Vagina (tissue), 2 donors: ENCODE data around the gene KCNN3. TPM values are rescaled to one million over a fixed set of nuclear protein-coding genes. Genes with fewer than 3 reads are reported as not detected.

ENCODE experiments used
- DNase-seq, 2 donors: peaks; one replicate each; pipeline ENCODE4 v3.0.0-alpha.2; 2017; ENCODE audit errors: extremely low spot score in 2 of 2
- H3K27ac ChIP-seq: fragments of 200-600 bp; sonication (generic); one replicate; pipeline ENCODE4 v1.5.1; 2019
- H3K27me3 ChIP-seq: fragments of 200-600 bp; sonication (generic); one replicate; pipeline ENCODE4 v1.5.1; 2019
- H3K36me3 ChIP-seq, 2 donors: fragments of 200-600 bp; sonication (generic); one replicate each; pipeline ENCODE4 v1.5.1; 2017 to 2019
- H3K4me1 ChIP-seq: fragments of 200-600 bp; sonication (generic); one replicate; pipeline ENCODE4 v1.5.1; 2019
- H3K4me3 ChIP-seq, 2 donors: fragments of 200-600 bp; sonication (generic); 1 replicate in 1 of 2; 2 replicates in 1 of 2; pipeline ENCODE4 v1.5.1; 2016 to 2019
- H3K9me3 ChIP-seq: fragments of 200-600 bp; sonication (generic); one replicate; pipeline ENCODE4 v1.5.1; 2019
- CTCF ChIP-seq, 3 experiments: fragments of 450-650 bp in 2 of 3; fragments of 200-600 bp in 1 of 3; sonication (generic) in 1 of 3; IDR thresholded peaks; one replicate each; pipeline ENCODE4 v1.5.1; 2017 to 2019; ENCODE audit warnings: antibody characterized with exemption in 3 of 3, mild to moderate bottlenecking in 2 of 3, moderate library complexity in 2 of 3
- POLR2A ChIP-seq, 2 donors: fragments of 450-650 bp; IDR thresholded peaks; one replicate each; pipeline ENCODE4 v1.6.1; 2017; ENCODE audit warnings: antibody characterized with exemption in 2 of 2, mild to moderate bottlenecking in 2 of 2, moderate library complexity in 2 of 2
- POLR2AphosphoS5 ChIP-seq, 2 donors: sonication (generic); formaldehyde crosslinking; IDR thresholded peaks; one replicate each; pipeline ENCODE4 v1.9.0; 2017; ENCODE audit warnings: antibody characterized with exemption in 2 of 2, mild to moderate bottlenecking in 2 of 2, low read depth in 1 of 2; ENCODE audit not compliant: insufficient read depth in 1 of 2
- intact Hi-C: fragments of 100-400 bp; cut with DNase I; formaldehyde crosslinking; loops from one replicate; pipeline ENCODE4 v1.15.1; 2023
- total RNA-seq: library from RNA; depleted of rRNA; stranded (reverse); fragments of >200 nt; gene quantifications from one replicate; pipeline ENCODE4 v1.2.3, GENCODE V29; 2016

KCNN3 gene
- total RNA-seq, 1 donor from 2014 or later = 7.4 TPM

DNA sequence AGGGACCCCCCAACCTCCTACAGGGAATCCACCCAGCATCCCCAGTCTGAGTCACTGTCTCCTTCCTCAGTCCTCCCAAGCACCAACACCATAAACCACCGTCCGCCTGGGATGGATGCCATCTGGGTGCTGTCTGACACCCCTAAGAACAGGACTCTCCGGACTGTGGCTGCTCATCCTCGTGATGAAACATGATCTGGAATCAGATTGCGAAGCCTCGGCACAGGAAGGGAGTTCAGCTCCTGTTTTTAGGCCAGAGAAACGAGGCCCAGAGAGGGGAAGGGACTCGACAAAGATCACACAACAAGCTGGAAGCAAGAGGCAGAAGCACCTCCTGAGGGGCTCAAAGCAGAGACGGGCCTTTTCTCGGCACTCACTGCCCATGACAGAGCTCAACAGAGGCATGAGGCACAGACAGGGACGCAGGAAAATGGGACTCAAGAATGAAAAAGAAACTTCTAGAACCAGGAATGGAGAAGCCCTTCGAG is 8.4 kb downstream of the KCNN3 start:
- no peaks in the 10 kb centered on the region for H3K36me3 ChIP-seq
- intact Hi-C loops = no loop called here
- TF ChIP-seq POLR2A (IDR thresholded peaks at IDR 0.05) (no peak), POLR2AphosphoS5 (IDR thresholded peaks at IDR 0.05; ENCODE audit: insufficient read depth in 1 of 2, low read depth in 1 of 2) (no peak), CTCF (IDR thresholded peaks at IDR 0.05) (no peak)
- DNase-seq = no peak
- H3K27ac ChIP-seq = no peak overlapping the region
- no peaks in the 10 kb centered on the region for H3K9me3 ChIP-seq
- H3K4me1 ChIP-seq = peaks cover under 1% of the 10 kb centered on the region
- H3K4me3 ChIP-seq = no peak overlapping the region
- no peaks in the 10 kb centered on the region for H3K27me3 ChIP-seq

DNA sequence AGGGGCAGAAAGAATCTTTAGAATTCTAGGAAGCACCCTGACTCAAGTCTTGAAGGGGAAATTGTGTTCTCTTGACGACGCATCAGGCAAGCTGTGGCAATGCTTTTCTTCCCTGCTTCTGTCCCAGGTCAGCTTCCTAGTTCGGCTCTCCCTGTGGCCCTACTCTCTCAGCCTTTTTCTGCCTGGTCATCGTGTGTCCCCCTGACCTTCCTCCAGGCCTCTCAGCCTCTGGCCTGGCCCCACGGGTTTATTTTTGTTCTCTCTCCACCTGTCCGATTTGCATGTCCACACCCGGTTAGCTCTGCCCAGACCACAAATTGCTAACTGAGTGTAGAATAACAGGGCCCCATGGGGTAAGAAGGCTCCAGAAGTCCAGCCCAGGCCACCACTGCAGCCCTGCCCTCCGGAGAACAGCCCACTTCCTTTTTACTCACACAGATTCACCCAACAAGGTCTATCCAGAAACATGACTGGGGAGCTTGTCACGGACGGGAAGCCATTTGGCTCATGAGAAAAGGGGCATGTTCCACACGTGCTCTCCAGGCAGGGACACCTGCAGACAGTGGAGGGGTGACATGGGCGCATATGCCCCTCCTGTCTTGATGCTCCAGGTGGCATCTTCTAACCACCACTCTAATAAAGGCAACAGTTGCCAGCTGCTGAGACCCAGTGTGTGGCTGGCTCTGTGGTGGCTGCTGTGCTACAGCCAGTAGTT is 9.8 kb downstream of the KCNN3 start:
- H3K27ac ChIP-seq = no peak overlapping the region
- H3K36me3 ChIP-seq = no peaks in the 10 kb centered on the region
- H3K9me3 ChIP-seq = no peaks in the 10 kb centered on the region
- DNase-seq = no peak
- no peaks in the 10 kb centered on the region for H3K27me3 ChIP-seq
- H3K4me1 ChIP-seq = no peaks in the 10 kb centered on the region
- intact Hi-C loops = no loop called here
- TF ChIP-seq CTCF (IDR thresholded peaks at IDR 0.05) (no peak), POLR2A (IDR thresholded peaks at IDR 0.05) (no peak), POLR2AphosphoS5 (IDR thresholded peaks at IDR 0.05; ENCODE audit: insufficient read depth in 1 of 2, low read depth in 1 of 2) (no peak)
- no peak overlapping the region for H3K4me3 ChIP-seq

- Histone ChIP-seq H3K9me3 (no peaks in the 10 kb centered on the region), H3K4me3 (no peak overlapping the region), H3K36me3 (no peaks in the 10 kb centered on the region), H3K27ac (no peak overlapping the region), H3K4me1 (no peaks in the 10 kb centered on the region), H3K27me3 (no peaks in the 10 kb centered on the region)
- no peak for TF ChIP-seq POLR2A (IDR thresholded peaks at IDR 0.05)
- TF ChIP-seq POLR2AphosphoS5 (IDR thresholded peaks at IDR 0.05; ENCODE audit: insufficient read depth in 1 of 2, low read depth in 1 of 2) = no peak
- TF ChIP-seq CTCF (IDR thresholded peaks at IDR 0.05) = no peak
- intact Hi-C loops = no loop called here
- no peak for DNase-seq
These were observed 10.3 kb downstream of the KCNN3 start for GRCh38 chr1:154859786-154860155.

DNA sequence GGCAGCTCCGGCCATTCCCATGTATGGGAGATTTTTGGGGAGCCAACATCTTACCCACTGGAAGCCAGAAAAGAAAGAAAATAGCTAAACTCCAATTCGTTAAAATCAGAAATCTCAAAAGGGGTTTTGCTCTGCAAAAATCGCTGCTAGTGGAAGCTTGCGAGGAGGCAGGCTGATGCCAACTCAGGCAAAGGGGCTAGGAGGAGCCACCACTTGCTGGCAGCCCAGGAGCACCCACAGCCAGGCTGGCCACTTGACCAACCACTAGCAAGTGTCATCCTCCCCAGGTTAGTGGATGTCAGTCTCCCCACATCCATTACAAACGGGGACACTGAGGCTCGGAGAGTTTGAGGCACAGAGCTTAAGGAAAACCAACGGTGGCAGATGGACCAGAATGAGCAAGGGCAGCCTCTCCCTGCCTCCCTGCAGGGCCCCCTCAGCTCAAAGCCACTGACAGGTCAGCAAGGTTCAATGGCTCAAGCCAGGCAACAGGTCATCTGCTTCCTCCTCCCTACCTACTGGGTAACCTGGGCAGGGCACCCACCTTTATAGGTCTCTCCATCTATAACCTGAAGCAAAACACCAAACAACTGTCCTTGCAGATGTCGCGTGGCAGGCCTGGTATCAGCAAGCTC is 10.8 kb downstream of the KCNN3 start:
- no peak overlapping the region for H3K4me3 ChIP-seq
- DNase-seq = no peak
- H3K27me3 ChIP-seq = no peaks in the 10 kb centered on the region
- no peak overlapping the region for H3K27ac ChIP-seq
- H3K9me3 ChIP-seq = no peaks in the 10 kb centered on the region
- H3K4me1 ChIP-seq = no peaks in the 10 kb centered on the region
- intact Hi-C loops = no loop called here
- TF ChIP-seq POLR2AphosphoS5 (IDR thresholded peaks at IDR 0.05; ENCODE audit: insufficient read depth in 1 of 2, low read depth in 1 of 2) (no peak), CTCF (IDR thresholded peaks at IDR 0.05) (no peak), POLR2A (IDR thresholded peaks at IDR 0.05) (no peak)
- H3K36me3 ChIP-seq = no peaks in the 10 kb centered on the region
